HG02588 (cell line): ENCODE measurements around the gene ZNF594.
"Not testable (repeated sequence)": the region's sequence is repeated elsewhere in the genome, so short reads cannot be mapped to it uniquely, and the experiment has no call there.

Source experiments
- ATAC-seq: cut with Tn5 transposase; IDR thresholded peaks from one replicate; pipeline ENCODE4 v1.9.1; 2021; ENCODE audit warnings: mild to moderate bottlenecking, moderate library complexity; ENCODE audit not compliant: unreplicated experiment

Gene ZNF594

GRCh38 chr17:5137511-5138197, 54.0 kb downstream of the ZNF594 start:
- not testable (repeated sequence) for ATAC-seq

- ATAC-seq: not testable (repeated sequence)
These were observed 54.9 kb downstream of the ZNF594 start for GRCh38 chr17:5136580-5137412.

GRCh38 chr17:5135726-5136579, 55.7 kb downstream of the ZNF594 start:
- ATAC-seq: no peak

- ATAC-seq: not testable (repeated sequence)
These were observed 56.4 kb downstream of the ZNF594 start for GRCh38 chr17:5135131-5135712.

GRCh38 chr17:5134571-5134970, 57.1 kb downstream of the ZNF594 start:
- ATAC-seq: not testable (repeated sequence)

GRCh38 chr17:5133961-5134360, 57.7 kb downstream of the ZNF594 start:
- not testable (repeated sequence) for ATAC-seq

- no peak for ATAC-seq
These were observed 58.4 kb downstream of the ZNF594 start for GRCh38 chr17:5133311-5133710.

GRCh38 chr17:5132503-5133225, 59.0 kb downstream of the ZNF594 start:
- ATAC-seq: not testable (repeated sequence)

GRCh38 chr17:5131799-5132502, 59.7 kb downstream of the ZNF594 start:
- ATAC-seq: not testable (repeated sequence)

GRCh38 chr17:5131146-5131715, 60.4 kb downstream of the ZNF594 start:
- no peak for ATAC-seq

- ATAC-seq: not testable (repeated sequence)
These were observed 61.0 kb downstream of the ZNF594 start for GRCh38 chr17:5130687-5131086.

GRCh38 chr17:5130261-5130660, 61.4 kb downstream of the ZNF594 start:
- ATAC-seq: not testable (repeated sequence)

GRCh38 chr17:5129770-5130169, 61.9 kb downstream of the ZNF594 start:
- ATAC-seq: not testable (repeated sequence)
